Stimulated activated CD4-positive, alpha-beta T cell treated with anti-CD3 and anti-CD28 coated beads, Interleukin-12 subunit alpha, Interleukin-12 subunit beta, amount 100 ng/mL, for 4 hours (primary cell): ENCODE data around the gene CLECL1.

Source experiments
- DNase-seq: peaks from one replicate; pipeline ENCODE4 v3.0.0-alpha.2; 2020

Gene CLECL1

GRCh38 chr12:9732921-9733461, at the start of gene CLECL1:
TSS of gene CLECL1 (minus strand) at chr12:9733097.
- no peak for DNase-seq

DNA sequence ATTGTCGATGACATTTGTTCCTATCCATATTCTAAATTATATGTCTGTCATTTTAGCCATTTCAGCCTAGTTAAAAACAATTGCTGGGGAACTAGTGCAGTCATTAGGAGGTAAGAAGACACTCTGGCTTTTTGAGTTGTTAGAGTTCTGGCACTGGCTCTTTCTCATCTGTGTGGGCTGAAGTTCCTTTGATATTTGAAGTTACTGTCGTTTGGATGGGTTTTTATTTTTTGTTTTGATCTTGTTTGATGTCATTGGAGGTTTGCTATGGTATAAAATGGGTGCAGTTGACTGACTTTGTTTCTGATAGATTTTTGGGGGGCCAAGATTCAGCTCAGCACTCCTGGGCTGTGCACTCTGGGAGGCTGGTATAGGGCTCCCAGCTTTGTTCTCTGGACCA, 48.5 kb upstream of the CLECL1 start:
- DNase-seq, result no peak

DNA sequence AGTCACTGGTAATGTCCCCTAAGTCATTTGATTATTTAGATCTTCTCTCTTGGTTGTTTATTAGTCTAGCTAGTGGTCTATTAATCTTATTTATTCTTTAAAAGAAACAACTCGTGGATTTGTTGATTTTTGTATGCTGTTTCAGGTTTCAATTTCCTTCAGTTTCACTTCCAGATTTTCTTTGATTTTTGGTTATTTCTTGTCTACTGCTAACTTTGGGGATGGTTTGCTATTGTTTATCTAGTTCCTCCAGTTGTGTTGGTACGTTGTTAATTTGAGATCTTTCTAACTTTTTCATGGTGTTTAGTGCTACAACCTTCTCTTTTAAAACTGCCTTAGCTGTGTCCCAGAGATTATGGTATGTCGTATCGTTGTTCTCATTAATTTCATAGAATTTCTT, 46.3 kb upstream of the CLECL1 start:
- DNase-seq, result no peak

DNA sequence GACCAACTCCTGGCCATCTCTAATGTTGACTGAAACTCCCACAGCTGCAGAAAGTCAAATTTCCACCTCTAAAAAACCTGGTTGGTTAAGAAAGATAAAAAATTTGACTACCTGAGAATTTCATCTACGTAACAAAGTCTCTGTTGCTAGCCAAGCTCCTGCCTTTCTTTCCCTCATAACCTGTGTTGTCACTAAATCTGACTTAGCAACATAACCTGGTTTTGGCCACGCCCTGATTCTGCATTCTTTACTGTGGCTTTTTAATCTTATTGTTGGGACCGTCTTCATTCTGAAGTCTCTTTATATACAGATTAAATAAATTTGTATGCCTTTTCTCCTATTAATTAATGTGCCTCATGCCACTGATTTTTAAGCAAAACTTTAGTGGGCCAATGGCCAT, 43.9 kb upstream of the CLECL1 start:
- DNase-seq, result no peak

DNA sequence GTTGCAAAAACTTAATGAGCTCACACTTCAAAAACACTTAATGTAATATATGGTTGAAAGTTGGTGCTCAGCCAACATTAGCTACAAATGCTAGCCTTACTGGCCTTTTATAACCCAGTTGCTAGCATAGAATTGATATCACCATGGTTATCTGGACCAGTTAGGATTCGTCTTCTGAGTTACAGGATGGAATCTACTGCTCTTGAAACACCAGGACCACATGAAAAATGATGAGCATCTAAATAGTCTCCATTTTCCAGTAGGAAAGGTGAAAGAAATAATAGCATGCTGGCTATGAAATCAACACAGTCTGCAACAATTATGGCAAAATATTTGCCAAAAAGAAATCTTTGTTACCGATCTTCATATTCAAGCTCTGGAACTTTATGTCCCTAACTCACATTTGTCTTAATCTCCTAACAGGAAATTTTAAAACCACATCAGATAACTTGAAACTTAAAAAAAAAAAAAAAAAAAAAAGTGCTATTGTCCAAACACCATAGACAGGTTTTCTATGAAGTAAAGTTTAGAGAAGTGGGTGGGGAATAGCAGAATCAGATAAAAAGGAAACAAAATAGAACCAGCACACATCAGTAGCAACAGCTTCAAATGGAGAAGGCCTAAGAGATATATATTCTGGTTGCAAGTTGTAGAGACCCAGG, 40.5 kb upstream of the CLECL1 start:
- no peak for DNase-seq

DNA sequence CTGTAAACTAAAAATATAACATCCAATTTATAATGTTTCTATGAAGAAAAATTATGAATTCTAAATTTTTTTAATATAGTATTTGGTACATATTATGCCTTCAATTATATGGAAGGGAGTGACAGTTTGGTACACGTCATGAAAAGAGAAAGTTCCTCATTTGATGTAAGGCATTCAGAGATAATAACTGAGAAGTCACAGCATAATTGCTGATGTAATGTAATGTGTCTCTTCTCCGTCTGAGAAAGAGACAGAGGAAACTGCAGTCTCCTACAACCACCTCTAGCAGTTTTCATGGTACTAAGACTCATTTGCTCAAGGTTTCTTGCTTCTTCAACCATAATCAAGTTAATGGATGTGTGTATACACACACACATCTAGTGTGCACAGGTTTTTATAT, 30.1 kb upstream of the CLECL1 start:
- no peak for DNase-seq

DNA sequence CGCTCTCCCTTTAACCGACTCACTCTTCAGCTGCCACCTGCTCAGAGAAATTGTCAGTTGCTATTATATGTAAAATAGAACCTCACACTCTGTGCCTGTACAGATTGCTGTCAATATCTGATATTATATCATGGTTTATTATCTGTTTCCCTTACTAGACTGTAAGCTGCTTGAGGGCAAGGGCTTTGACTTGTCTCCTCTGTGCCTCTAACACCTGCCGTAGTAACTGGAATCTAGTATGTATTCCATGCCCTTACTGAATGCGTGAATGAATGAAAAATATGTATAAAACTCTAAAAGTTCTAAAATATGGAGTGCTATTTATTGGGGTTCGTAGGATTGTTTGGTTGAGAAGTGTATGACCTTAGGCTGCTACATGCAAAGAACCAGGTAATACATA, 29.5 kb upstream of the CLECL1 start:
- DNase-seq, result no peak

DNA sequence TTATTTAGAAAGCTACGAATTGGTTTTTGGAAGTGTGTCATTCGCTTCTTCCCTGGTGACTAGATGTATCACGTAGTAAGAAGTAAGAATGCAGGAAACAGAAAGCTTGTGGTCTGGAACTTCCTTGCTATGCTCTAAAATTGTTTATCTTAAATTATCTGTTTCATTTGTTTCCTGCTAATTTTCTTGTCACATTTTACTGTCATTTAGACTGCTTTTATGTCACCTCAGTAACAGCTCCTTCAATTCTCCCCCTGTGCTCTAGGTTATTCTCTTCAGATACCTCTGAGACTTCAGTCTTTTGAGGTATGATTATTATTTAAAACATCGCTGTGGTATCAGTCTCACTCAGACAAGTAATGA, 28.5 kb upstream of the CLECL1 start:
- DNase-seq, result no peak

- peak; percentile 61 for DNase-seq
These were observed 28.0 kb upstream of the CLECL1 start, which contains the start of gene CD69 for GRCh38 chr12:9760699-9761418. TSS of gene CD69 (minus strand) at chr12:9760901. CDS start at chr12:9760820, 81 bp downstream.

- DNase-seq, result no peak
These were observed 27.2 kb upstream of the CLECL1 start for GRCh38 chr12:9760120-9760519.

GRCh38 chr12:9759694-9760093, 26.8 kb upstream of the CLECL1 start:
- DNase-seq, result no peak

DNA sequence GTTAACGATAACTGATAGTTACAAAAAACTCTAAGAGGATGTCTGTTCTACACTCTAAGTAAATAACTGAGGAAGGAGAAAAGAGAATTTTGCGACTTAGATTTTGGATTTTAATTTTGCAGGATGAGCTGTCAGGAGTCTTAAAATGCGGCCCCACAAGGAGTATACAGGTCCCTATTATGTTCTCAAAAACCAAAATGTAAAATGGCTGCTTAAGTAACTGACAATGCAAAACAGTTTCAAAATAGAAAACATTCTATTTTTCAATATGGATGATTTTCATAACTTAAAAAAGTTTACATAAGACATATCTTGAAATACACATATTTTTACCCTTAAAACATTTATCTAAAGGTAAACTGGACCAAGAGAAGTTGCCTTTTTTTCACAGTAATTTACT, 25.2 kb upstream of the CLECL1 start:
- no peak for DNase-seq

GRCh38 chr12:9757433-9758025, 24.6 kb upstream of the CLECL1 start:
- DNase-seq, result no peak

- no peak for DNase-seq
These were observed 23.8 kb upstream of the CLECL1 start for GRCh38 chr12:9756706-9757105.

GRCh38 chr12:9756170-9756569, 23.3 kb upstream of the CLECL1 start:
- no peak for DNase-seq

DNA sequence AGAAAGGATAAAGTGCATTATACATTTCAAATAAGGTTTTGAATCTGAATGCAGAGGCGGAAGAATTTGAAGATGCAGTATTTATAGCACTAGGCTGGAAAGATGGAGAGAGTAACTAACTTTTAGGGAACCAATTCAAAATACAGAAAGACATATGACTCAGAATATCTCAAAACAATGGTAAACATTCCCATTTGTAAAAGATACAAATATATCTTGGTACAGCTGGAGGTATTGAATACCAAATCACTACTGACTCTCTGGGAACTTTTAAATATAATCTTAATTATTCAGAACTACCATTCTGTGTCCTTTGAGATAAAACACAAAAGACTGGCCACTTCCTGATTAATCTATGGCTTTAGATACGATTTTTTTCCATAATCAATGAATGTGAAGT, 22.7 kb upstream of the CLECL1 start:
- no peak for DNase-seq

- no peak for DNase-seq
These were observed 22.1 kb upstream of the CLECL1 start for GRCh38 chr12:9755035-9755434.

GRCh38 chr12:9754099-9754927, 21.4 kb upstream of the CLECL1 start:
- DNase-seq, result no peak

GRCh38 chr12:9753498-9753897, 20.6 kb upstream of the CLECL1 start:
- DNase-seq, result no peak

GRCh38 chr12:9753073-9753472, 20.2 kb upstream of the CLECL1 start:
- no peak for DNase-seq

GRCh38 chr12:9752145-9752933, 19.4 kb upstream of the CLECL1 start:
- no peak for DNase-seq
